ENCODE data around the gene MICALL1.
A peak's percentile ranks its signal among the peaks of the same experiment; 100 is the strongest.
"Not testable (repeated sequence)": the region's sequence is repeated elsewhere in the genome, so short reads cannot be mapped to it uniquely, and the experiment has no call there.

Gene MICALL1

DNA sequence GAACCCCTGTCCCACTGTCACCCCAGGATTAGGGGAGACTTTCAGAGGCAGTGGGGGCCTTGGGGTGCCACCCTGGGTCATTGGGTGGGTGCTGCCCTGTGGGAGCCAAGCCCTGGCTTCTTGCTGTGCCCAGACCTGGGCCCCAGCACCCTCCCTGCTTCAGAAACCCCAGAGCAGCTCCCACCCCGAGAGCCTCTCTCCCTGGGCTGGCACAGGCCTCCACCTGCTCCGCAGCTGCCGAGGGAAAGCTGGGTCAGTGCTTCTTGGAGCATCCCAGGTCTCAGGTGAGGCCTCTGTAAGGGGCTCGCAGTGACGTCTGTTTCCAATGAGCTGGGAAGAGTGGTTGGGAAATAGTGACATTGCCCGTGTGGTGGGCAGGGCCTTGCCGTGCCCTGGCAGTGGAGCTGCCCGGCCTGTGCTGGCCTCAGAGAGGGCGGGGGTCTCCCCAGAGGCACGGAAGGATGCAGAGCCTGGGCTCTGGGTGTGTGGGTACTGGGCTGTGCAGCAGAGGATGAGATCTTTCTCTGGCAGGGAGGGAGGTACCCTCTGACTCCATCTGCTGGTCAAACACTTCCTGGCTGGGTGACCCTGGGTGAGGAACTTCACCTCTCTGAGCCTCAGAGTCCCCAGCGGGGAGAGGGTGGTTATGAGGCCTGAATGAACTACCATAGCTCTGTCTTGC, 24.3 kb downstream of the MICALL1 start:
- DNase-seq (ENCODE audit: low read depth) = peak; percentile 25

DNA sequence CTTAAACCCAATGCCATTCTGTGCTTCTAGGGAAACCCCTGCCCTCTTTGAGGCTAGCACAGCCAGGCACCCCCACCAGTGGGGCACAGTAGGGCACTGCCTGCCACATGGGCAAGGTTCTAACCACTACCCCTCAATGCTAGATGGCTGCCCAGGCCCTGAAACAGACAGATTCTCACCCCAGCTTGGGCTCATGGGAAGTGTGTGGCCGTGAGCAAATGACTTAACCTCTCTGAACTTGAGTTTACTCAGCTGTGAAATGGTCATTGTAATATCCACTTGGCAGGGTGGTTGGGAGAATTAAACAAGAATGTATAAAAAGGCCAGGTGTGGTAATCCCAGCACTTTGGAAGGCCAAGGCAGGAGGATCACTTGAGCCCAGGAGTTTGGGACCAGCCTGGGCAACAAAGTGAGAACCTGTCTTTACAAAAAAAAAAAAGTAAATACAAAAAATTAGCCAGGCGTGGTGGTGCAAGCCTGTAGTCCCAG, 24.9 kb downstream of the MICALL1 start:
- DNase-seq (ENCODE audit: low read depth) = no peak

DNA sequence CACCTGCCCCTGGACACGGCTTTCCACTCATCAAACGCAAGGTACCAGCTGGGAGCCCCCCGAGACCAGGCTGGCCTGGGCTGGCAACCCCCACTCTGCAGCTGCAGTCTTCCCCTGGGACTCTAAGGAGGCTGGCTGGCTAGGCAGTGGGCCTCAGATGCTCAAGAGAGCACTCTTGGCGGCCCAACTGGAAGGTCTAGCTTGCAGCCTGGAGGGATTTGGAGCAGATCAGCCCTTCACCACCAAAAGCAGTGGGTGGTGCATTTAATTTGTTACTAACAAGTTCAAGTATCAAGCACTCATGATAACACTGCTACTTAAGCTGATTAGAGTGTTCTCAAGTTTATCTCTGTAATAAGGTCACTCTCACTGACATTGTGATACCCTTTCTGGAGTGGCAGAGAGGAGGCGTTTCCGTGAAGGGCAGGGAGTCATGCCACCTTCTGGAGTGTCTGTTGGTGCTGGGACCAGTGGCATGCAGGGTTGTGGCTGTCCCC, 25.8 kb downstream of the MICALL1 start:
- DNase-seq (ENCODE audit: low read depth) = no peak

DNA sequence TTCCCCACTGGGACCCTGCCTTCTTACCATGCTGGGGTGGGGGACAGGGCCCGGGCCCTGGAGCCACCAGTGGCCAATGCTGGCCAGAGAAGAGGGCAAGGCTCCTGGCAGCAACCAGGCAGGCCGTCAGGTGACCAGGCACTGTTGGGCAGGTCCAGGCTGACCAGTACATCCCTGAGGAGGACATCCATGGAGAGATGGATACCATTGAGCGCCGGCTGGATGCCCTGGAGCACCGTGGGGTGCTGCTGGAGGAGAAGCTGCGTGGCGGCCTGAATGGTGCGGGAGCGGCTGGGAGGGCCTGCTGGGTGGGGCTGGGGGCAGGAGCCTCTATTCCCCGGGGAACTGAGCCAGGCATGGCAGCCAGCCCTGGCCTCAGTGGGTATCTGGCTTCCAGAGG, 26.3 kb downstream of the MICALL1 start:
- DNase-seq (ENCODE audit: low read depth) = no peak

DNA sequence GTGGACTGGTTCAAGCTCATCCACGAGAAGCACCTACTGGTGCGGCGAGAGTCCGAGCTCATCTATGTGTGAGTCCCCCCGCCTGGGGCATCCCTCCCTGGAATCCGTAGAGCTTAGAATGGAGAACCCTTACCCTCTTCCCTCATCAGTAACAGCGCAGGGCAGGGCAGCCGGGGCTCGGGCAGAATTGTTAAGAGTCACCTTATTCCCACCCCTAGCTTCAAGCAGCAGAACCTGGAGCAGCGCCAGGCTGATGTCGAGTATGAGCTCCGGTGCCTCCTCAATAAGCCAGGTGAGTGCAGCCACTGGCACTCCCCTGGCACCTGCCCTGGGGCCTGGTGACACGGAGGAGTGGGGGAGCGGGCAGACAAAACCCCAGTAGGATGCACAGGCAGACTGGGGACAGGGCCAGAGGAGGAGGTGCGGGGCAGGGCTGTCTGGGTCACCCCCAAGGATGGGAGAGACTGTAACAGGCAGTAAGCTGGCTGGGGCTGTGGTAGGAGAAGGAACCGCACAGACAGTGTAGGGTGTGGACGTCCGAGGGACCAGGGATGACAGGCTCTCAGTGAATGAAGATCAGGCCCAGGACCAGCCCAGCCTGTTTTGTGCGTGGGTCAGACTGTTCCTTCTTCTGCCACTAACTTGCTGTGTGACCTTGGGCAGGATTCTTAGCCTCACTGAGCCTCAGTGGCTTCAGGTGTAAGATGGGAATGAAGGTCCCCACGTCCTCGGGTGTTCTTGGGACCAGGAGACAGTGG, 26.9 kb downstream of the MICALL1 start:
- DNase-seq (ENCODE audit: low read depth) = no peak

DNA sequence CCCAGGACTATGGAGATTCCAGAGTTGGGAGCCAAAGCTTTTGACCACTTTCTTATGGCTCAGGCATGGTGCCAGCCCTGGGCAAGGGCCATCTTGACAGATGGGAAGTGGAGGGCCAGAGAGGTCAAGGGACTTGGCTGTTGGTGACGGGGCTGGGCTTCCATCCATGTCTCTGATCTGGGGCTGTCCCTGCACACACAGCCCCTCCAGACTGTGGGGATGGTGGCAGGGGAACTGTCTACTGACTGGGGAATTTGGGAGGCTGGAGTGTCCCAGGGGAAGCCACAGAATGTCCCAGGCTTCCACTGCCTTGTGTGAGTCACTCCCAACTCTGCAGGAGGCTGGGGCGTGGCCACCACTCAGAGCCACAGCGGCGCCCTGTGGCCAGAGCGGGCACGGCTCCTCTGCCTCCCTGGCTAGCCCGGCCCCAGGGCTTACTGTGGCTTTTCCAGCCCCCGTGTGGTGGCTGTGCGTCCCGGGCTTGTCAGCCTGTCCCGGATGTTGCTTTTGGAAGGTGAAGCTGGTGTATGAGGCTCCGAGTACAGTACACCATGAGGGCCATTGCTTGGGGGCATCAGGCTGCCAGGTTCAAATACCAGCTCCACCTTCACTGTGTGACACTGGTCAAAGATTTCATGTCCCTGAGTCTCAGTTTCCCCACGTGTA, 27.7 kb downstream of the MICALL1 start:
- DNase-seq (ENCODE audit: low read depth) = peak; percentile 93

DNA sequence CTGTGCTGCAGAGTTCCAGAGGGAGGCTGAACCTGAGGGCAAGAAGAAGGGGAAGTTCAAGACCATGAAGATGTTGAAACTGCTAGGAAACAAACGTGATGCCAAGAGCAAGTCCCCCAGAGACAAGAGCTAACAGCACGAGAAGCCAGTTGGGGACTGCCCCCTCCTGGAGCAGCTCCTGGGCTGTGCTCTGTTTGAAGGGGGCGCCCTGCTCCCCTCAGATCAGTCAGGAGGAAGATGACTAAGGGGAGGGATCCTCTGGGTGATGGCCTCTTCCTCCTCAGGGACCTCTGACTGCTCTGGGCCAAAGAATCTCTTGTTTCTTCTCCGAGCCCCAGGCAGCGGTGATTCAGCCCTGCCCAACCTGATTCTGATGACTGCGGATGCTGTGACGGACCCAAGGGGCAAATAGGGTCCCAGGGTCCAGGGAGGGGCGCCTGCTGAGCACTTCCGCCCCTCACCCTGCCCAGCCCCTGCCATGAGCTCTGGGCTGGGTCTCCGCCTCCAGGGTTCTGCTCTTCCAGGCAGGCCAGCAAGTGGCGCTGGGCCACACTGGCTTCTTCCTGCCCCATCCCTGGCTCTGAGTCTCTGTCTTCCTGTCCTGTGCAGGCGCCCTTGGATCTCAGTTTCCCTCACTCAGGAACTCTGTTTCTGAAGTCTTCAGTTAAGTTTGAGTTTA, 34.7 kb downstream of the MICALL1 start:
- peak; percentile 26 for DNase-seq (ENCODE audit: low read depth)

DNA sequence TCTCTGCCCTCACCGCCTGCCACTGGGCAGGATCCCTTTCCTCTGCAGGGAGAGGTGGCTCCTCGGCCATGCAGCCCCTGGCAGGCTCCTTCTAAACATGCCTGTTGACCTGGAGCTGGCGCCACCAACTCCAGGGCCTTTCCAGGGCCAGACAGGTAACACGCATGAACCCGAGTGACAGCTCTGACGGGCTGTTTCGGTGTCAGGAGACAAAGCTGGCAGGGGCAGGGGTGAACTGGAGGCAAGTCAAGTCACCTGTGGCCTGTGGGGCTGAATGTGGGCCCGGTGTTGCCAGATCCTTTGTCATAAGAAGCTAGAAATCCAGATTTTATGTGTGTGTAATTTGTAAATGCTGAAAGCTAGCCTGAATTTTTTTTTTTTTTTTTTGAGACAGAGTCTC, 36.0 kb downstream of the MICALL1 start:
- no peak for DNase-seq (ENCODE audit: low read depth)

DNA sequence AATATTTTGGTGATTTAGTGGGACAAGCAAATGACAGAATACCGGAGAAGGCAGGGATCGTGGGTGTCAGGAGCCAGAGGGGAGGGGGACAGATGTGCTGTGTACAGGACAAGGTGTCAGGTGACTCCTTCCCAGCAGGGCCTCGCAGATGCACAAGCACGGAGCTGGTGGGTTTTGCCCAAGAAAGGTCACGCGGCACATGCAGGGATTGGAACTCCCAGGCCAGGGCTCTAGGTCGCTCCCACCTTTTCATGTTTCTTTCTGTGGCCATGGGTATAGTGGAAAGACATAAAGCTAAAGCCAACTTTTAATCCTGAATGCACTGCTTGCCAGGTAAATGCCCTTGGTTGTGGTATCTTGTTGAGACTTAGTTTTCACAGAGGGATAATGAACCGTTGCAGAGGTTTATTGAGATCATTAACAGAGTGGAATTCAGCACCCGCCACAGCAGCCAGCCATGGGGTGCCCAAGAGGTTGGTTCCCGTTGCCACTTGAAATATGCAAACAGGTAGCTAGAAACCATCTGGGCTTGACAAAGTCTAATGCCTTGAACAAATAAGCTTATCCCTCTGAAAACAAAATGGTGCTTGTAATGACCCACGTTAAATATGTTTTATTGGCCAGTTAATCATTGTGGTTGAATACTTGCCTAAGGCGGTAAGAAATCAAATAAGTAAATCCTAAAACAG, 37.2 kb downstream of the MICALL1 start:
- DNase-seq (ENCODE audit: low read depth) = no peak

DNA sequence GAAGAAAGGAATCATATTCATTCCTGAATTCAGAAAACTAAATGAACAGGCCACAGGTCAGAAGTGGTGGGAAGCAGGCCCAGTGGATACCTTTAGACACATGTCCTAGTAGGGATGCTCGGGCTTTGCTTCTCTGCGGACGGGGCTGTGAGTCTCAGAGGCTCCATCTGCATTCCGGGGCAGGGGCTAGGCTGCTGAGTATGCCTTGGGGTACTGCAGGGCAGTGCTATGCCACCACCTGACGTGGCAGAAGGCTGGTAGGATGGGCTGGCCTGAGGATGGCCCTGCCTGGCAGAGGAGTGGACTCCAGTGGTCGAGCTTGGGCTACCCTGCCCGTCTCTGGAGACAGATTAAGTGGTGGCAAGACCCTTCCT, 37.7 kb downstream of the MICALL1 start:
- no peak for DNase-seq (ENCODE audit: low read depth)

DNA sequence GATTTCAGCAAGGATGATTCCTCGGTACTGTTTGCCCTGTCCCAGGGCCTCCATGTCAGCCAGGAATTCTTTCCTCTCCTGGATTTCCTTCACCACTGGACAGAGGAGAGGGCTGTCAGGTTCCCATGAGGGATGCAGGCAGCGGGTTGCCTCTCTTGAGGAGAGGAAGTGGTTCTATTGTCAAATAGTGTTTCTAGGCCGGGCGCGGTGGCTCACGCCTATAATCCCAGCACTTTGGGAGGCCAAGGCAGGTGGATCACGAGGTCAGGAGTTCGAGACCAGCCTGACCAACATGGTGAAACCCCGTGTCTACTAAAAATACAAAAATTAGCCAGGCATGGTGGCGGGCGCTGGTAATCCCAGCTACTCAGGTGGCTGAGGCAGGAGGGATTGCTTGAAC, 38.3 kb downstream of the MICALL1 start:
- not testable (repeated sequence) for DNase-seq (ENCODE audit: low read depth)

DNA sequence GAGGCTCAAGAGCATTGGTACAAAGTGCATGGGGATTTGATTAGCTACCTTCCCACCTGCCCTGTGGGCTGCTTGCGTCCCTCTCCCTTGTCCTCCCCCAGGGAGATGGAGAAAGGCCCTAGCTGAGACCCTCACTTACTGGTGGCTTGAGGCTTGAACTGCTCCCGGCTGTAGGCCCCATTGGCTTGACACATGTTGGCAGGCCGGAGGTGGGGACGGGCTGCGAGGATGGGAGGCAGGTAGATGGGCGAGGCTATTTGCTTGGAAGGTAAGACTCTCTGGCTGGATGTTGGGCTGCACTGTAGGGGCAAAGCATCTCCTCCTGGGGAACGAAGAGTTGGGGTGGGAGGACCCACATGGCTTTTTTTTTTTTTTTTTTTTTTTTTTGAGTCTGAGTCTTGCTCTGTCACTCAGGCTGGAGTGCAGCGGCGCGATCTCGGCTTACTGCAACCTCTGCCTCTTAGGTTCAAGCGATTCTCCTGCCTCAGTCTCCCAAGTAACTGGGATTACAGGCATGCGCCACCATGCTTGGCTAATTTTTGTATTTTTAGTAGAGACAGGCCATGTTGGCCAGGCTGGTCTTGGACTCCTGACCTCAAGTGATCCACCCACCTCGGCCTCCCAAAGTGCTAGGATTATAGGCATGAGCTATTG, 41.2 kb downstream of the MICALL1 start:
- not testable (repeated sequence) for DNase-seq (ENCODE audit: low read depth)

DNA sequence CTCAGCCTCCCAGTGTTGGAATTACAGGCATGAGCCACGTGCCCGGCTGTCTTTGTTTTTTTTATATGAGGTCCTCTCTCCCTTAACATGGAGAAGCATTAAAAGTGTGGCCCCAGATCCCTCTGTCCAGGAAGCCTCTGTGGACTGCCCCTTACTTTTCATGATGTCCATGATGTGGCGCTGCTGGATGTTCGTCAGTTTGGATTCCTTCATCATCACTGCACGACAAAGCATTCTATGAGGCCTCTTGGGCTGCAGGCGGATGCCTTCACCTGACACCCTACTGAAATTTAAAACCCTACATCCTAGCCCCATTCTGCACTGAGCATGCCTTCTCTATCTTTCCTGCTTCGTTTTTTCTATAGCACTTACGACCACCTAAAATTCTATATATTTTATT, 45.2 kb downstream of the MICALL1 start:
- no peak for DNase-seq (ENCODE audit: low read depth)

DNA sequence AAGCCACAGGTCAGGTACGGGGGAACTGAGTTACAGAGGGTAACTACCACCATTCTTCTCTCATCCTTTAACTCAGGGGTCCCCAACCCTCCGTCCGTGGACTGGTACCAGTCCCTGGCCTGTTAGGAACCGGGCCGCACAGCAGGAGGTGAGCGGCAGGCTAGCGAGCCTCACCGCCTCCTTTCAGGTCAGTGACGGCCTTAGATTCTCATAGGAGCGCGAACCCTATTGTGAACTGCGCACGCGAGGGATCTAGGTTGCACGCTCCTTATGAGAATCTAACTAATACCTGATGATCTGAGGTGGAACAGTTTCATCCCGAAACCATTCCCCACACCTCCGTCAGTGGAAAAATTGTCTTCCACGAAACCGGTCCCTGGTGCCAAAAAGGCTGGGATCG, 46.5 kb downstream of the MICALL1 start:
- not testable (repeated sequence) for DNase-seq (ENCODE audit: low read depth)

DNA sequence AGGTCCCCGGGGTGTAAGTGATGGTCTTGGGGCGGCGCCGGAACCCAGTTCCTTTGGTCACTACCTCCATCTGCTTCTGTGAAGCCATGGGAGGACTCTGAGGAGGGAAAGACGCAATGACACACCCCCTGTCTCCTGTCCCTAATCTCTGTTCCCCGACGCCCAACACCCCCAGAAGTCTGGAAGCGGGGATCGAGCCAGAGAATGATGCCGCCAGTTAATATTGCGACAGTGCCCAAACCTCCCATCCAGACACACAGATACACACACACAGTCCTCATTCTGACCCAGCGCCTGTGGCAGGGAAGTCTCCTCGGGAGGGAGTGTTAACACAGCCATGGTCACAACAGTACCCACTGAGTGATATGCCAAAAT, 47.0 kb downstream of the MICALL1 start:
- no peak for DNase-seq (ENCODE audit: low read depth)

DNA sequence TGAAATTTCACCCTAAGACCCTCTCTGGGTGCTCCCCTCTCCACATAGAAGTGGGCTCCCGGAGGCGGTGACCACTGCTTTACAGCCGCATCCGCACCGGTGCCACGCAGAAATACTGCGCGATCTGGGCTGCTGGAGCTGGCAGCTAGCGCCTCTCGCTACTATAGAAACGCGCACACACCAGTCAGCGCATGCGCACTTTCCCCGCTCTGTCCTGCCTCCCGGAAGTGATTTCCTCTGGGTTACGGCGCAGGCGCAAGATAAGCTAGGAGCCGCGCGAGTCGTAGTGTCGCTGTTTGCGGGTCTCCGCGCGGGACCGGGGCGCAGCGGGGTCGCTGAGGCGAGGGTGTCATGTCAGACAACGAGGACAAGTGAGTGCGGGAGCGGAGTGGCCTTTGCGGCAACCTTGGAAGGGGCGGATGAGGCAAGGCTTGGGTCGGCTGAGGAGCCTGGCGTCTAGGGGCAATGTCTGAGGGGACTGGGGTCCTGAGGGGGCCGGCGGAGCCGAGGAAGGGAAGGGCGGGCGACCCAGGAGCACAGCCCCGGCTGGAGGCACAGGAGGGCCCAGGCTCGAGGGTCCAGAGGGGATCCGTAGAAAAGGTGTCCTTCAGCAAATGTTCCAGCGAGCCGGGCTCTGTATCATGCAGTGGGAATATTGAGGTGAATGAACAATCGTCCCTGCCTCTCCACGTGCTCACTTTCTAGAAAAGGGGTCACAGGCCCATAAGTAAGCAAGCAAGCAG, 47.5 kb downstream of the MICALL1 start, which contains the start of the genes C22orf23 and POLR2F:
C22orf23 (minus strand) TSS at position 165 of the 743 bp plus-strand sequence. CDS start 452 bp downstream, outside the sequence.
POLR2F (plus strand) TSS at position 263 of the 743 bp plus-strand sequence; CDS start at position 352, 89 bp downstream.
- DNase-seq (ENCODE audit: low read depth) = peak; percentile 92

DNA sequence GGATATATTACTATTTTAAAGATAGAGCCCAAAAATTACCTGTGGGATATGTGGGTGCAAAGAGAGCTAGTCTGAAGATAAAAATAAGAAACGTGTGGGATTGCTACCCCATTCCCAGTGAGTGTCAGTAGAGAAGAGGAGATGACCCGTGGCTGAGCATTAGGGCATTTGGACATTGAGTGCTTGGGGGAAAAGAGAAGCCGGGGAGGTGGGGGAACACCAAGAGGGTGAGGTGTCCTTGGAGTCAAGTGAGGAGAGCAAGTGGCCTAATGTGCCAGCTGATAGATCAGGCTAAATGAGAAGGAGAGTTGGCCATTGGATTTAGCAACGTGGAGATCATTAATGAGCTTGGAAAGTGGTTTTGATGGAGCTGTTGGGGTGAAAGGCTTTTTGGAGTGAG, 48.6 kb downstream of the MICALL1 start:
- DNase-seq (ENCODE audit: low read depth) = no peak

DNA sequence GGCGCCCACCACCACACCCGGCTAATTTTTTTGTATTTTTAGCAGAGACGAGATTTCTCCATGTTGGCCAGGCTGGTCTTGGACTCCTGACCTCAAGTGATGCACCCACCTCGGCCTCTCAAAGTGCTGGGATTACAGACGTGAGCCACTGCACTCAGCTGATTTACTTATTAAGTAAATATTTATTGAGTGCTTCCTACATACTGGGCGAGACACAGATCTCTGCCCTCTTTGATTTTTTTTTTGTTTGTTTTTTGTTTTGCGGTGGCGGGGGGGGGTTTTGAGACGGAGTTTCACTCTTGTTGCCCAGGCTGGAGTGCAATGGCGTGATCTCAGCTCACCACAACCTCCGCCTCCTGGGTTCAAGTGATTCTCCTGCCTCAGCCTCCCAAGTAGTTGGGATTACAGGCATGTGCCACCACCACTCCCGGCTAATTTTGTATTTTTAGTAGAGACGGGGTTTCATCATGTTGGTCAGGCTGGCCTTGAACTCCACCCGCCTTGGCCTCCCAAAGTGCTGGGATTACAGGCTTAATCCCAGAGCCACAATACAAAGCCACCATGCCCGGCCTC, 49.8 kb downstream of the MICALL1 start:
- DNase-seq (ENCODE audit: low read depth) = not testable (repeated sequence)

DNA sequence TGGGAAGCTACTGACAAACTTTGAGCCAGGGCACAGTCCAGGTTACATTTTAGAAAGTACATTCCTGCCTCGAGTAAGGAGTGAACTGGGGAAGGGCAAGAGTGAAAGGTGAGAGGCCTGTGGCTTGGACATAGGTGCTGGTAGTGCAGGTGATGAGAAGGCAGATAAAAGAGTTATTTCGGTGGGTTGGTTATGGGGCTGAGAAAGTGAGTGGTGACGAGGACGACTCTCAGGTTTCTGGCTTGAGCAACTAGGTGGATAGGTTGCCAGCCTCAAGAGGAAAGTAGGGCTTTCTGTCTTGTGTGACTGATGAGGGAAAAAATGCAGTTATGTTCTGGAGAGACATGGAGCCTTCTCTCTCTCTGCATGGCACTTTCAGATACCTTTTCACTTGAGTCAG, 51.1 kb downstream of the MICALL1 start:
- no peak for DNase-seq (ENCODE audit: low read depth)

Data from fibroblast of gingiva (primary cell).